Loucy (cell line): ENCODE measurements around the gene TMEM235.

Experiments
- EZH2phosphoT487 ChIP-seq: fragments of 200-600 bp; IDR thresholded peaks from 2 replicates; pipeline ENCODE4 v1.6.1; 2018; ENCODE audit warnings: antibody characterized with exemption, mild to moderate bottlenecking, moderate library complexity, borderline replicate concordance
- TF ChIP-seq, protein P1 (sequence below): fragments of 200-600 bp; sonication (generic); conservative IDR thresholded peaks from 2 replicates; pipeline ENCODE4 v1.5.1; 2014; ENCODE audit warnings: mild to moderate bottlenecking, antibody characterized with exemption, low read length

DNA sequence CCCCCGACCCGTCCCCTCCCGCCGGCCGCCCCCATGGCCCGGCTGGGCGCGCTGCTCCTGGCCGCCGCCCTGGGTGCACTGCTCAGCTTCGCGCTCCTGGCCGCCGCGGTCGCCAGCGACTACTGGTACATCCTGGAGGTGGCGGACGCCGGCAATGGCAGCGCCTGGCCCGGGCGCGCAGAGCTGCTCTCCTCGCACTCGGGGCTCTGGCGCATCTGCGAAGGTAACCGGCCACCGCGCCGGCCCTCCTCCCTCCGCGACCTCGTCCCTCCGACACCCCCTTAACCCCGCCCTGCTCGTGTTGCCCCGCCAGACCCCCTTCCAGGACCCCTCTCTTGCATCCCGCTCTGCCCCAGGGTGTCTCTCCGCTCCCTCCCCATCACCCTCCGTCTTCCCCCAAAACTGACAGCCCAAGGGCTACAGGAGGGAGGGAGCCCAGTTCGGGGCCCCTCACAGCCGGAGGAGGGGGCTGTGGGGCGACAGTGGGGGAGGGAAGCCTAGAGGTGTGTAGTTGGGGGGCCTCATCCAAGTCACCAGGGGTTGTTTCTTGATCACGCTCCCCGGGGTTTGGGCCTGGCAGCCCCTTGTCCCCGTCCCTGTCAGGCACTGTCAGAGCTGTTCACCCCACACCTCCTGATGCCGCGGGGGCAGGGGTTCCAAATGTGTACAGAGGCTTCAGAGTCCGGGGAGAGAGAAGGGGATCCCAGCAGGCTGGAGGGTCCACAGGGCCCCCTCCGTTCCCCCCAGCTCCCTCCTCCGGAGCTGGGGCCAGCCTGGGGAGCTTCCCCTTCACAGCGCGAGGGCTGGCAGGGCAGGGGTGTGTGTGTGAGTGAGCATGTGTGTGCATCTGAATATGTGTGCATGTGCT is 794 bp downstream of the TMEM235 start:
- TF ChIP-seq, protein P1, sequence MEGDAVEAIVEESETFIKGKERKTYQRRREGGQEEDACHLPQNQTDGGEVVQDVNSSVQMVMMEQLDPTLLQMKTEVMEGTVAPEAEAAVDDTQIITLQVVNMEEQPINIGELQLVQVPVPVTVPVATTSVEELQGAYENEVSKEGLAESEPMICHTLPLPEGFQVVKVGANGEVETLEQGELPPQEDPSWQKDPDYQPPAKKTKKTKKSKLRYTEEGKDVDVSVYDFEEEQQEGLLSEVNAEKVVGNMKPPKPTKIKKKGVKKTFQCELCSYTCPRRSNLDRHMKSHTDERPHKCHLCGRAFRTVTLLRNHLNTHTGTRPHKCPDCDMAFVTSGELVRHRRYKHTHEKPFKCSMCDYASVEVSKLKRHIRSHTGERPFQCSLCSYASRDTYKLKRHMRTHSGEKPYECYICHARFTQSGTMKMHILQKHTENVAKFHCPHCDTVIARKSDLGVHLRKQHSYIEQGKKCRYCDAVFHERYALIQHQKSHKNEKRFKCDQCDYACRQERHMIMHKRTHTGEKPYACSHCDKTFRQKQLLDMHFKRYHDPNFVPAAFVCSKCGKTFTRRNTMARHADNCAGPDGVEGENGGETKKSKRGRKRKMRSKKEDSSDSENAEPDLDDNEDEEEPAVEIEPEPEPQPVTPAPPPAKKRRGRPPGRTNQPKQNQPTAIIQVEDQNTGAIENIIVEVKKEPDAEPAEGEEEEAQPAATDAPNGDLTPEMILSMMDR: no peak
- TF ChIP-seq EZH2phosphoT487: no peak
